CD4-positive, alpha-beta T cell treated with Interleukin-17A for 4 hours (primary cell): Measurements from ENCODE around the gene FAM107B.
A peak's percentile ranks its signal among the peaks of the same experiment; 100 is the strongest.
"Not testable (repeated sequence)": the region's sequence is repeated elsewhere in the genome, so short reads cannot be mapped to it uniquely, and the experiment has no call there.

Source experiments
- DNase-seq: peaks from one replicate; pipeline ENCODE4 v3.0.0-alpha.2; 2020; ENCODE audit warnings: mixed read lengths

The FAM107B gene

GRCh38 chr10:14594878-14595525 is 179.7 kb downstream of the FAM107B start:
- DNase-seq, result no peak

DNA sequence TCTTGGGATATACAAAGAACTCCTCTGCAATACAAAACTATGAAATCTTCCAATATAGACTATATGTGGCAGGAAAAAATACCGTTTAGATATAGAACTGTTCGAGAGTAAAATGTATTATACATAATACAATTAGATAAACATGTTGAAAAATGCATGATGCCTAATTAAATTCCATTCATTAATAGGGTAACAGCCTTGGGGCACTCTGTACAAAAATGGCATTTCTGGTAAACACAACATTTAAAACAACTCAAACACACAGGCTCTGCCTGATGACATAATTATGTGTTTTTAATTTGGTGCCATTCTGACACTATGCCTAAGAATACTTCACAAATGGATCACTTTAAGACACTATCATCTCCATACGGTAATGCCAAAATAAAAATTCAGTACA is 180.9 kb downstream of the FAM107B start:
- DNase-seq, result no peak

GRCh38 chr10:14592566-14592965 is 182.1 kb downstream of the FAM107B start:
- no peak for DNase-seq

- no peak for DNase-seq
Measured at GRCh38 chr10:14592026-14592425, 182.7 kb downstream of the FAM107B start.

DNA sequence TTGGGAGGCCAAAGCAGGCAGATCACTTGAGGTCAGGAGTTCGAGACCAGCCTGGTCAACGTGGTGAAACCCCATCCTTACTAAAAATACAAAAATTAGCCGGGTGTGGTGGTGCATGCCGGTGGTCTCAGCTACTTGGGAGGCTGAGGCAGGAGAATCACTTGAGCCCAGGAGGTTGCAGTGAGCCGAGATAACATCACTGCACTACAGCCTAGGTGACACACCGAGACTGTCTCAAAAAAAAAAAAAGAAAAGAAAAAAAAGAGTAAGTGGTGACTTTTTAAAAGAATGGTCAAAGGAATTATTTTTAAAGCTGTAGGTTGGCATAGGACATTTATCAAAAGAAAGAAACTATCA is 185.8 kb downstream of the FAM107B start:
- DNase-seq, result not testable (repeated sequence)

DNA sequence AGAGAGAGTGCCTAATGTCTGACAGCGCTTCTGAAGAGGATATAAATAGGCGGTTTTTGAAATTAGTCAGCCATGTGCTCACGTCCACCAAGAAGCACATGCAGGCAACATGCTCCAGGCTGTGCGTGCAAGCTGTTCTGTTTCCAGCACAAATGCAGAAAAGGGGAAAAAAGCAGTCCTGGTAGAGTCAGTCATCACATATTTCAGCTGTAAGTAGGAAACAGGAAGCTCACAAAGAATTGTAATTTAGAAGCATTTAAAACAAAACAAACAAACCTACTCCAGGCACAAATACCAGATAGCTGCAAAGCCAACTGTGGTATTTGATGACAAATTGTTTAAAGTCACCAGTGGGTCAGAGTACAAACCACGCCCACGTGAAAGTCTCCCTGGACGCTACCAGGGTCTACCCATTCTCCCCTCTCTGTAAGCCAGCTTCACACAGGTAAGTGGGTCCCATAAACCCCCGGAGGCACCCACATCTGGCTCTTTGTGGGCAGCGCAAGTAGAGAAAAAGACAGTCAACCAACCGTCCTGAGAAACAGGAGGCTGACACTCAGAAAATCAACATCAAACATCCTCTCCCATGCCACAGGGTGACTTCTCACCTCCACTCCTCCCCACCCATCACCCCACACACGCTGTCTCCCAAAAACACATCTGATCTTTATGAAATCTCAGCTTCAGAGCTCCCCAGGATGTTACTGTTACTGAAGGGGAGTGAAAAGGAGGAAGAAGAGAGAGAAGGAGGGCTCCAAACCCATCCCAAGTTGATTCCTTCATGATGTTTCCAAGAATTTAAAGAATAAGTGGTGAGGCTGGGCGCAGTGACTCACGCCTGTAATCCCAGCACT is 186.4 kb downstream of the FAM107B start:
- DNase-seq, result peak; percentile 66

- no peak for DNase-seq
Measured at GRCh38 chr10:14587540-14588083, 187.1 kb downstream of the FAM107B start.

- peak; percentile 84 for DNase-seq
Measured at GRCh38 chr10:14586901-14587300, 187.8 kb downstream of the FAM107B start.

GRCh38 chr10:14585287-14586193 is 189.2 kb downstream of the FAM107B start:
- no peak for DNase-seq

DNA sequence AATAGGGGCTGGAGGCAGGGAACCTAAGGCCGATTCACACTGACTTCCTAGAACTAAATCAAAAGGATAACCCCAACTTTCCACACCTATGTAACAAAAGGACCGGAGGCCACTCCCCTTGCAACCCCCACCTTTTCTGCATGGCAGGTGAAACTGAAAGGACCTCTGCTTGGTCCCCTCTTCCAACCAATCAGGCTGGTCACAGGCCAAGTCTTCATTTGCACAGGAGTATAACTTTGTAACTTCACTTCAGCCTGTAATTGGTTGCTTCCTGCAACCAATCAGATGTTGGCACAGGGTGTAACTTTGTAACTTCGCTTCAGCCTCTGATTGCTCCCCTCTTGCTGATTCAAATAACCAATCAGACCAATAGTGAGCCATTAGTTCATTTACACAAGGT is 190.0 kb downstream of the FAM107B start:
- no peak for DNase-seq

- DNase-seq, result no peak
Measured at GRCh38 chr10:14583967-14584366, 190.7 kb downstream of the FAM107B start.

DNA sequence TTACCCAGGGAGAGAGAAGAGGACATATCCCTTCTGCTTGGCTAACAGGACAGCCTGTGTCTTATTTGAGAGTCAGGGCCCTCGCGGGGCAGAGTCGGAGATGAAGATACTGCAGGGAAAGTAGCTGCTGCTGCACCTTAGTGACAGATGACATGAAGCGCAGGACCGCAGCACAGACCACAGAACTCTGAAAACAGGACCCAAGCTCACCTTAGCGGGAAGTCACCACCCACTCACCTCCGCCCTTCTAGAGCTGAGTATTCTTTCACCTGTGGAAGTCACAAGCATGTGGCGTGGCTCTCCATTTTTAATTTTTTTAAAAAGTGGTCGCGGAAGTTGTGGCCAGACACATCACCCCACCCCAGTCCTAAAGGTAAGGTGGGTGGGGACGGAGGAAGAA is 191.4 kb downstream of the FAM107B start:
- DNase-seq, result peak; percentile 84

GRCh38 chr10:14581553-14582321 is 193.0 kb downstream of the FAM107B start:
- no peak for DNase-seq

- no peak for DNase-seq
Measured at GRCh38 chr10:14580671-14581332, 193.9 kb downstream of the FAM107B start.

DNA sequence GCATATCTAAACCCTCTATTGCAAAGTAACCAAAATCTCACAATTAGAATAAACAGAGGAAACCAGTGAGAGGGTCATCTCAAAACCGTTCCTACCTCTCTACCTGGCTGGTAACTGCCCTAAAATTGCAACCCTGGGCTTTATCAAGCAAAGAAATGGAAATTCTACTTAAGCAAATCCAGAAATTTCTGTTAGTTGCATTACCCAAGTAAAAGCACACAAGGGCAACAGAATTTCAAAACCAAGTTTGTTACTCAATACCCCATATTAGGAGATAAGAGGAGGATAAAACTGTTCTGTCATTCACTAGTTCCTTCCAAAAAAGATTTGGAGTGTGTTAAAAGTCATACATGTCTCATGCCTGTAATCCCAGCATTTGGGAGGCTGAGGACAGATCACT is 195.3 kb downstream of the FAM107B start:
- no peak for DNase-seq

DNA sequence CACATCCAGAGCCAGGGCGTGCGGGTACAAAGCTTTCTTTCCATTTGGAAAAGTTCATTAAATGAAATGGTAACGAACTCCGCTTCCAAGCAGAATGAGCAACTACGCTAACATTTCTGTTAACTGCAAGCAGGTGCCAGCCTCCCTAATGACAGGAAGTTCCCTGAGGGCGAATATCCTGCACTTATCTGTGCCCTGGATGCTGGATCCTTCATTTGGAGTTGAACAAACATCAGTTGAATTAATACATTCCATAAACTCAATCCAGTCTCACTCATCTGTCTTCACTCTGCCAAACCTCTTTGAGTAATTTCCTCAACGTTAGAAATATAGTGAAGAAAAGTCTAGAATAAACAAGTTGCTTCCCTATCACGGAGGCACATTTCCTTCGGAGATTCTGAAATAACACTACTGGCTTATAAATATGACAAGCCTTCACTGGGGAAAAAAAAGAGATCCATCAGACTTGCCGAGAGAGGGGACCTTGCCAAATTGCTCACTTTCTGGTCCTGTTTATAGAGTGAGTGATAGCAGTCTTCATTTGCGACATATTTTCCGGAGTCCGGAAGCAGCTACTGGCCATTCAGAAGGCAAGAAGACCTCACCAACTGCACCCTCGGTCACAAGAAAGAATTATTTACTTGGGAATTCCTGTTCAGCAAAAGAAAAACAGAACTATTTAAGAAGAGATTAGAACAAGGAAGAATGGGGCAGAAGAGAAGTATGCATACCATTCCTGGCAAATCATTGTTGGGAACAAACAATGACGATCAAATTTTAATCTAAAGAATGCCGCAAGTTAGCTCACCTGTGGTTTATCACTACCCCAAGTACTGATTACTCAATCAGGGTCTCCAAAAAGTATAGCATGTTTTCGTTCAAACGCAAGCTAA is 196.4 kb downstream of the FAM107B start:
- DNase-seq, result no peak

- no peak for DNase-seq
Measured at GRCh38 chr10:14574885-14575284, 199.8 kb downstream of the FAM107B start.

GRCh38 chr10:14574291-14574690 is 200.4 kb downstream of the FAM107B start:
- DNase-seq, result no peak

DNA sequence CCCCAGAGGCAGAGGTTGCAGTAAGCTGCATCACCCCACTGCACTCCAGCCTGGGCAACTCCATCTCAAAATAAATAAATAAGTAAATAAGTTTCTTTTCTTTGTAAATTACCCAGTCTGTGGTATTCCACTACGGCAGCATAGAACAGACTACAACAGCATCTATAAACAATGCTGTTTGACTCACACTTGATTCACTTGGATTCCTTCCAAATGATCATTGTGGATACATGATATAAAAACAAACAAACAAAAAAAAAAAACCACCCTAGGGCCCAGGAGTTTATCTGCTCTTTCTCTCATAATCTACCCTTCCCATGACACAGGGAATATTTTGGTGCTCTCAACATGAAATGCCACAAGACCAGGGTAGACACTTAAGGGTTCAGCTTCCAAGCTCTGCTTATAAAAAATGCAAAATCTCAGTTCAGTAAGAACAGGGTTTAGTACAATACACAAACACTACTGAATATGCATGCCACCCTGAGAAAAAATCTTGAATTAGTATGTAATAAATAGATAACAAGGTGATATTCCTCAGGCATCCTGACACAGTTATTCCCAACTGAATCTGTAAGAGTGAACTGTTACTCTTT is 200.9 kb downstream of the FAM107B start:
- no peak for DNase-seq

DNA sequence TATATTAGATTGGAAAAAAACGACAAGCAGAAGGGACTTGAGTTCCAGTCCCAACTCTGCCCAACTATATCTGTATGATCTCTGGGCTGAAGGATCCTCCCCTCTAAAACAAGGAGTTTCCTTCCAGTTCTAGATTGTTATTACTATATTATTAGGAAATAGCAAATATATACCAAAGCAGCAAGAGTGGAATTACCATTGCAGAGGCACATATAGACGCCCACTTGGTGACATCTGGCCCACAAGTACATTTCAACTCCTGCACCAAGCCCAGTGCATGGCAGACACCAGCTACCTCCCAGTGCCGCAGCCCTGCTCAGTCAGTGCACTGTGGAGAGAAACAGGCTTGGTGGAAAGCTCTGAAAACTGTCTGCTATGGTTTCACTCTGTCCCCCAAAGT is 201.9 kb downstream of the FAM107B start:
- DNase-seq, result no peak
